Forelimb muscle (tissue), 1 donor: ENCODE measurements around the gene CDH26. TPM values are rescaled to one million over a fixed set of nuclear protein-coding genes. Genes with fewer than 3 reads are reported as not detected.
A peak's percentile ranks its signal among the peaks of the same experiment; 100 is the strongest.
"Not testable (repeated sequence)": the region's sequence is repeated elsewhere in the genome, so short reads cannot be mapped to it uniquely, and the experiment has no call there.

Experiments used
- DNase-seq: peaks from one replicate; pipeline ENCODE4 v3.0.0-alpha.2; 2013; ENCODE audit warnings: low read depth
- polyA plus RNA-seq: library from polyadenylated mRNA; unstranded; fragments of 120-200 nt; gene quantifications from one replicate; pipeline ENCODE4 v1.2.1, GENCODE V29; 2013; ENCODE audit not compliant: insufficient read length

The CDH26 gene
- polyA plus RNA-seq, 1 donor = 0.95 TPM

DNA sequence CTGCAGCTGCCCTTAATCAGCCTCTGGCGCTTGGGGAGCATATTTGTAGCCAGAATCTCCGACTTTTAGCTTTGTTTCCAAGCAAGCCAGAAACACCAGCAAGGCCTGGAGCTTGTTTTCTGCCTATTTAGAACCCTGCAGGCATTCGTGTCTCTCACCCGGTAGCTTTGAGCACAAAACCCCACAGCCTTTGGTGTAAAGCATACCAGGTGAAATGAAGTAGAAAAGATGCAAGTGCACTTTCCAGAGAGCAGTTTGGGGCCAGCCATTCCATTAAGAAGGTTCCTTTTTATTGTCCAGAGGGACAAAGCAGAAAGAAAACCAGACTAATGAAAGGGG, 17.3 kb upstream of the CDH26 start:
- no peak for DNase-seq

- no peak for DNase-seq
Observed at GRCh38 chr20:59942245-59942644, 16.0 kb upstream of the CDH26 start.

- DNase-seq = no peak
Observed at GRCh38 chr20:59944726-59945125, 13.5 kb upstream of the CDH26 start.

DNA sequence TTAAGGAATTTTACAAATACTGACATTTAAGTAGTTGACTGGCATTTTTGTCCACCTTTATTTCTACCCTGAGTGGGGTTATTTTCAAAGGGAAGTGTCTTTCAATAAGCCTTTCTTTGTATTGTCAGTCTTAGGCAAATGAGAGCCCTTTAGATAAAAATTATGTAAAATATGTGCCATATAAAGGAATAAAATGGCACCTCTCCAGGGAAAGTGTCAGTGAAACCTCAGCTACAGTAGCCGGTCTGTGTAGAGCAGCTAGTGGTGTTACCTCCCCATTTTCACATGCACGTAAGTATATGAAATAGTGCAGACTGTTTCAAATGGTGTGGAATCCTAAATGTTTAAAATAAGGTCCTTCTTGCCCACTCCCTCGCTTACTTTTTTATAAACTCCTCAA, 13.0 kb upstream of the CDH26 start:
- DNase-seq = no peak

DNA sequence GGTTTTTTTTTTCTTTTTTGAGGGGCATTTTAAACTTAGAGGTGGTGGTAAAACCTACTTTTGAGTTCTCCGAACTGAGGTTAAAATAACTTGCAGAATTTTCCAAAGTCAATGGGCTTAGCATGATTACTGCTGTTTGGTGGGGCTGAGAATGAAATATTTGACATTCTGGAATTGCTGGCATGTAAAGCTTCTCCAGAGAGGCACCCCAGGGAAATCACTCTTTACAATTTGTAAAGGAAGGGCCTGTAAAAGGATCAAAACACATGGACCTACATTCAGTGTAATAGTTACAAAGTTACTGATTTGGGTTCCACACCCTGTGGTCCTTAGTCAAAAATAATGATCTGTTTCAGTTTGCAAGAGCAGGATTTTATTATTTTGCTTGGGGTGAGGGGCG, 12.5 kb upstream of the CDH26 start:
- no peak for DNase-seq

DNA sequence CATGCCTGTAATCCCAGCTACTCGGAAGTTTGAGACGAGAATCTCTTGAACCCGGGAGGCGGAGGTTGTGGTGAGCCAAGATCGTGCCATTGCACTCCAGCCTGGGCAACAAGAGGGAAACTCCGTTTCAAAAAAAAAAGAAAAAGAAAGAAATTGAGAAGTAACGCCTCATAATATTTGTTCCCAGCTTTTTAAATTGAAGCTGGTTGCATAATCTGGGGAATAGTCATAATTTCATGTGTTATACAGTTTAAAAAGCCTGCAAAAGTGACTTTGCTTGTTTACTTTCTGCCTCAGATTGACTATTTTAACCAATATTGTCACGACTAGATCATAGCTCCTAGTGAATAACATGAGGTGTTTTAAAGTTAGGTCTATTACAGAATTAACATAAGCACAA, 10.8 kb upstream of the CDH26 start:
- DNase-seq = no peak

- DNase-seq = no peak
Observed at GRCh38 chr20:59948212-59948611, 10.0 kb upstream of the CDH26 start.

- DNase-seq = peak; percentile 44
Observed at GRCh38 chr20:59948828-59949720, 9.1 kb upstream of the CDH26 start.

DNA sequence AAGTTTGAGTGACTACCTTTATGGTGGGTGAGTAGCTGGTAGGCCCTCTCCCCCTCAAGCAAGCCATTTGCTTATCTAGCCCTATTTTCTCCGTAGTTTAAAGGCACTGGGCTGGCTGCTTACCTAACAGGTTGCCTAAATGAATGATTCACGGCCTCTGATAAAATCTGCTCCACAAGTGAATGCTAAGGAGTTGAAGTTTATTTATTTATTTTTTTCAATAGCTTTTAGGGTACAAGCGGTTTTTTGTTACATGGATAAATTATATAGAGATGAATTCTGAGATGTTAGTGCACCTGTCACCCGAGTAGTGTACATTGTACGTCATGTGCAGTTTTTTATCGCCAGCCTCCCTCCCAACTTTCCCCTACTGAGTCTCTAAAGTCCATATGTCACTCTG, 8.3 kb upstream of the CDH26 start:
- DNase-seq = no peak

- no peak for DNase-seq
Observed at GRCh38 chr20:59954718-59955117, 3.5 kb upstream of the CDH26 start.

DNA sequence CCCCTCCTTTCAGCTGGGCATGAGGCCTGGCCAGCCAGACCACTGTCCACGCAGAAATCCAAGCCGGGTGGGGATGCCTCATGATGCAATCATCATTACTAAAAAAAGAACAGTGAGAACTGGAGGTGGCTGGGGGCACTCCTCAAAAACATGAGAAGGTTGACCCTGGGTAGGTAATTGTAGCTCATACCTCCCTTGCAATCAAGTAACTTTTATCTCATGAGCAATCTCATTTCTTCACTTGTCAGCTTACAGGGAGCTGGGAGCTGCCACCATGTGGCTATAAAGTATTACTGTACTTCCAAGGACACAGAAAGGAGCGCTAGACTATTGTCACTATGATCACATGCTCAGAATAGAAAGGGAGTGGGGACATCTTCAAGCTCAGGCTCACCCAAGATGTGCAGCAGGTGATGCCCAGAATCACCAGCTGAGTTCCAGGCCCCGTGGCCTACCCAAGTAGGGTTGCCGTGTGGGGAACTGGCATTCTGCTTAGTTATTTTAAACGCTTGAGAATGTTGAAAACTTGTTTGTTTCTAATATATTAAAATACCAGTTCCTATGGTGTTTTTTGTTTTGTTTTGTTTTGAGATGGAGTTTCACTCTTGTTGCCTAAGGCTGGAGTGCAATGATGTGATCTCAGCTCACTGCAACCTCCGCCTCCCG, 3.0 kb upstream of the CDH26 start:
- no peak for DNase-seq

DNA sequence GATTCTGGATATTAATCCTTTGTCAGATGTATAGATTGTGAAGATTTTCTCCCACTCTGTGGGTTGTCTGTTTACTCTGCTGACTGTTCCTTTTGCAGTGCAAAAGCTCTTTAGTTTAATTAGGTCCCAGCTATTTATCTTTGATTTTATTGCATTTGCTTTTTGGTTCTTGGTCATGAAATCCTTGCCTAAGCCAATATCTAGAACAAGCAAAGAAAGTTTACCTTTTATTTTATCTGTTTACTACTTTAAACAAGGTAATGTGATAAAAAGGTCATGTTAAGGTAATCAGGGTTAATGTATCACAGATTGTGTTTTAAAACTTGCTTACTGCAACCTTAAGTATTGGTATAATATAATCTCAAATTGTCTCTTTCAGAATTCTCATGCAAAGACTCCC, 655 bp upstream of the CDH26 start:
- DNase-seq = not testable (repeated sequence)

- no peak for DNase-seq
Observed at GRCh38 chr20:59958626-59959025, 403 bp downstream of the CDH26 start.

DNA sequence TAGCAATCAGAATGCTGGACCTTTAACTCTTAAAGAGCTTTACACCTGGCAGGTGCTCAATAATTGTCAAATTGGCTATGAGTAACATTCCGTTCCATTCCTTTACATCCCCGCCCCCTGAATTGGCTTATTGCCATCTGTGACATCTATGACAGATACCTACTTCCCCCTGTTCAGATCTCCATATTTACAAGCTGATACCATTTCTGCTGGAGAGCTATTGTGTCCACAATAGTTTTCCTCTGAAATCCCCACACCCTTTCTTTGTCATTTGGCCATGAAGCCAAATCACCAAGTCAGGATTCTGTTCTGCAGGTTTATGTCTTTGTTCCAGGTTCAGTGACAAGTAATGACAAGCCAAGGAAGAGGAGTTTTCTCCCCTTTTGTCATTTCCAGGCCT, 3.2 kb downstream of the CDH26 start:
- no peak for DNase-seq

- DNase-seq = no peak
Observed at GRCh38 chr20:59962155-59962554, 3.9 kb downstream of the CDH26 start.

- DNase-seq = no peak
Observed at GRCh38 chr20:59966428-59966827, 8.2 kb downstream of the CDH26 start.

- DNase-seq = no peak
Observed at GRCh38 chr20:59971428-59971827, 13.2 kb downstream of the CDH26 start.

DNA sequence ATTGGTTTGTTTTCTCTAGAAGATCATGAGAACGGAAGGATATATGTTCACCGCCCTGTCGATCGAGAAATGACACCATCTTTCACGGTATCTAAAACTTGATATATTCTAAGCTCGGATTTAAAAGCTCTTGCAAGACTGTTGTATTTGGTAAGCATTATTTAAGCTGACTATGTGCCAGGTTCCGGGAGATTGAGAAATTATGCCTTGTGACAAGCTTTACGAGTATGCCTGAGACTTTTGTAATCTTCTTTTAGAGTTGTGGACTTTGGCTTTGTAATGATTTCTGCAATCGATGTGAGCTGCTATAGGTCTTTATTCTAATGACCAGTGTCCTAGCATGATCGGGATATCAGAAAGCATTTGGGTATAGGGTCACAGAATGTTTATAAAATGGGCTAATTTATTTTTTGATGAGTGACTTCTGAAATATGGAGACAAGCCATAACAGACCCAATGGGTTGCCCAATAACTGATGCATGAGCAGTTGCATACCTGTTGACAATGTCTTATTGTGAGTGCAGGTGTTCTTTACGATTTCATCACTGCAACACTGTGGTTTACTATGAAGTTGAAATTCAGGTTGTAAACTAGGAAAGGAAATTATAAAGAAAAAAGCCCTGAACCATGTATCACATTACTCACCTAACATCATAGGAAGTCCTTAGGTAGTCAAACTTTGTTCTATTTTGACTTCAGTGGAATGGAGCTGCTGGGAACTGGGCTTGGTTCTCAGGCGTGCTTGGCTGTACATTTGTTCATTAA, 14.0 kb downstream of the CDH26 start:
- DNase-seq = no peak

GRCh38 chr20:59976156-59976782, 18.0 kb downstream of the CDH26 start:
- DNase-seq = no peak

DNA sequence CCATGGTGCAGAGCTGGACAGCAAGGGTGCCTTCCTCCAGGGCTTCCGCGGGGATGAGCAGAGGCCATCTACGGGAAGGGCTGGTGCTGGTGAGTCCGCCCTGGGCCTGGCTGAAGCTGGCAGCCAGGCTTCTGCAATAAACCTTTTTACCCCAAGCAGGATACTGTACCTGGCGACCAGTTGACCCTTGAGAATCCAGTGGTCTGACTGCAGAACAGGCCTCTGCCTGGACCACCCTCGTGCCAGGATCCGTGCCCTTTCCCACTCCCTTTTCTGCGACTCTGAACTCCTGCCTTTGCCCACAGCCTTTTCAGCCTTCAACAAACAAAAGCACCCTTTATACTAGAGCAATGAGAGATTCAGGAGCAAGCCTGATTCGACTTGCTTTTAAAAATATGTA, 18.9 kb downstream of the CDH26 start:
- DNase-seq = no peak

GRCh38 chr20:59983076-59983475, 24.9 kb downstream of the CDH26 start:
- DNase-seq = no peak

- DNase-seq = no peak
Observed at GRCh38 chr20:59984541-59984940, 26.3 kb downstream of the CDH26 start.
